Stimulated activated CD8-positive, alpha-beta memory T cell treated with anti-CD3 and anti-CD28 coated beads, Interleukin-12 subunit alpha, Interleukin-12 subunit beta, amount 100 ng/mL, for 24 hours (primary cell): ENCODE data around the gene KIF21B.
"Not testable (repeated sequence)": the region's sequence is repeated elsewhere in the genome, so short reads cannot be mapped to it uniquely, and the experiment has no call there.

Experiments used
- DNase-seq: peaks from one replicate; pipeline ENCODE4 v3.0.0-alpha.2; 2020; ENCODE audit errors: extremely low read depth

KIF21B gene

GRCh38 chr1:200972985-200973742 is 50.4 kb downstream of the KIF21B start:
- DNase-seq, result no peak

- no peak for DNase-seq
Observed at GRCh38 chr1:200971955-200972711, 51.4 kb downstream of the KIF21B start.

- no peak for DNase-seq
Observed at GRCh38 chr1:200971428-200971903, 52.0 kb downstream of the KIF21B start.

GRCh38 chr1:200970771-200971427 is 52.6 kb downstream of the KIF21B start:
- no peak for DNase-seq

GRCh38 chr1:200969726-200970561 is 53.6 kb downstream of the KIF21B start:
- no peak for DNase-seq

DNA sequence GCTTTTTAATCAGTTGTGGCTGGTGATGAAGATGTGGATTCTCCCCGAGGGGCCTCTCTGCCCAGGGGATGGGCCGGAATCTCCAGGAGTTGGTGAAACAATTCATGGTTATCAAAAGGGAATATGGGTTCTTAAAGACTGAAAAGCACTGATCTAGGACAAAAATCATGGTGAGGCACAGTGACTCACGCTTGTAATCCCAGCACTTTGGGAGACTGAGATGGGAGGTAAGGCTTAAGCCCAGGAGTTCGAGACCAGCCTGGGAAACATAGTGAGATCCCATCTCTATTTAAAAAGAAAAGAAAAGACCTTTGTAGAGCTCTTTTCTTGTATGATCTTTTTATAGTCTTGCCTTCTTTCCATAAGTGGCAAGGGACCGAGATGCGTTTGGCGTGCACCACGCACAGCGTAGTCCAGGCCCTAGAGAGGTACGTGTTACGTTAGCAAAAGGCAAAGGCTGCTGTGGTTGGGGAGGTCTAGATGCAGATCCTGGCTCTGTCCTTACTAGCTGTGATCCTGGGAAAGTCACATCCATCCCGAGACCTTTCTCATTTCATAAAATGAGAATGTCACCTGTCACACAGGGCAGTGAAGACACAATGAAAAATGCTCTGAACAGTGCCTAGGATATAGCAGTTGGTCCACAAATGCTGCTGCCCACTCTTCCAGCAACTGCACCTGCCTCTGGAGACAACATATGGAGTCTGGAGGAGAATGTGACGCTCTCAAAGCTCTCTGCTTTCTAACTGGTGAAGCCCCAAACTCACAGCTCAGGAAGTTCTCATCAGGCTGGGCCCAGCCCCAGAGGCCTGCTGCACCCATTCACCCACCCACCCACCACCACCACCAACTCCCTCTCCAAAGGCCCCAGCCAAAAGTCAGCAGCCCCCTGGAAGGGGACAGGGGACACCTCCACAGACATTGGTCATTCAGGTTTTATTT is 54.8 kb downstream of the KIF21B start:
- DNase-seq, result no peak

GRCh38 chr1:200967693-200968468 is 55.6 kb downstream of the KIF21B start:
- no peak for DNase-seq

GRCh38 chr1:200966934-200967333 is 56.6 kb downstream of the KIF21B start:
- no peak for DNase-seq

DNA sequence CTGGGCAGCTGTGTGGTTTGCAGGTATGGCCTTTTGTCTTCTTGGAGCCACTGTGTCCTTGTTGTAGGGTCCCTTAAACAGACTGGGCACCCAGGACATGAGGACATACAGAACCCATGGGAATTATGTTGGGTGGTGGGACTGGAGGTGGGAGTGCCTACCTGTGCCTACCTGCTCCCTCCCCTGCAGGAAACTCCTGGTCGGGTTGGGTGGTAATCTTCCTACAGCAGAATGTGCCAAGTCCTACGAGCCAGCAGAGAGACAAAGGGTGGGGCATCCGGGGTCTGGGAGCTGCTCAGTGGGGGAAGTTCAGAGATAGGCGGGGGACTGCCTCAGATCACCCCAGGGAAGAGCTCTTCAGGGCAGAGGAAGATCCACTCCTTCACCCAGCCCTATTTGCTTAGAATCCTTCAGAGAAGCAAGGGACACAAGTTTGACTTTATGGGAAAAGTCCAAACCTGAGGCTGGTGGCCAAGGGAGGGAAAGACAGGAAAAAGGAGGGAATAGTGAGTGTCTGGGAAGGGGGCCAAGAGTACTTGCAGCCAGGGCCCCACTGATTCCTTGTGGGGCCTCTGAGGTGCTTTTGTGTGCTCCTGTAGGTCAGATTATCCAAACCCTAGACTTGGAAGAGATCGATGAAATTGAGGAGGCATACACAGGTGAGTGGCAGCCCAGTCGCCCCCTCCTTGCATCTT is 58.3 kb downstream of the KIF21B start:
- DNase-seq, result no peak

- not testable (repeated sequence) for DNase-seq
Observed at GRCh38 chr1:200963888-200964287, 59.6 kb downstream of the KIF21B start.

DNA sequence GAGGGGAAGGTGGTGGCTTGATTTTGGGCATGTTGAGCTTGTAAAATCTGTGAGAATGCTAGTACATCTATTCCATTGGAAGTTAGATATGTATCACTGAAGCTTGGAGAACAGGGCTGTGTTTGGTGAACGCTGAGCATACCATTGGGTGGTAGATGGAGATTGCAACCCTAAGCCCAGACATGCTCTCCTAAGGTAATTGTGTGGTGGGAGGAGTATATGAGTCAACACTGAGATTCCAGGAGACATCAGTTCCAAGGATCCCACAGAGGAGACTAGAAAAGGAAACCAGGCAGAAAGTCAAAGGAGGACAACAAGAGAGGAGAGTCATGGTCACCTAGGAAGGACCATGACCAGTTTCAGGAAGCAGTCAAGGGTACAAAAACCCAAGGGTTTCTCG is 60.4 kb downstream of the KIF21B start:
- no peak for DNase-seq

DNA sequence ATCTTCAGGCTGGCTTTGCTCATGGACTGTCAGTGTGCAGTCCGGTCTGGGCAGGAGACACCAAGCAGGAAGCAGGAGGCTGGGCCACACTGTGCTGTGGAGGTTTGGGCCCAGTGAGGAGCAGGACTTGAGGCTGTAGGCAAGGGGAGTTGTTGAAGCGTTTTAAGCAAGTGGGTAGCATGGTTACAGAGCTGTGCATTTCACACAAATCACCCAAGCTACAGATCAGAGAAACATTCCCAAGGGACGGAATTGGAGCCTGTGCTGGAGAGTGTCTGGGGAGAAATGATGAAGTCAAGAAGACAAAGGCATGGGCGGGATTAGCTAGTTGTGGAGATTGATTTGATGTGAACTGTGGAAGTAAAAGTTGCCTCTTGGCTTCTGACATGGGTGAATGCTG is 60.9 kb downstream of the KIF21B start:
- DNase-seq, result no peak

DNA sequence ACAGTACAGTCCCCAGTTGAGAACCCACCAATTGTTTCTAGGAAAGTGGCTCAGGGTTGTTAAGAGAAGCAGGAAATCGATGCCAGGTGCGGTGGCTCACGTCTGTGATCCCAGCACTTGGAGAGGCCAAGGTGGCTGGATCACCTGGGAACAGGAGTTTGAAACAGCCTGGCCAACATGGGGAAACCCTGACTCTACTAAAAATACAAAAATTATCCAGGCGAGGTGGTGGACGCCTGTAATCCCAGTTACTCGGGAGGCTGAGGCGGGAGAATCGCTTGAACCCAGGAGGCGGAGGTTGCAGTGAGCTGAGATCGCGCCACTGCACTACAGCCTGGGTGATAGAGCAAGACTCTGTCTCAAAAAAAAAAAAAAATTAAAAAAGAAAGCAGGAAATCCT is 61.4 kb downstream of the KIF21B start:
- not testable (repeated sequence) for DNase-seq

DNA sequence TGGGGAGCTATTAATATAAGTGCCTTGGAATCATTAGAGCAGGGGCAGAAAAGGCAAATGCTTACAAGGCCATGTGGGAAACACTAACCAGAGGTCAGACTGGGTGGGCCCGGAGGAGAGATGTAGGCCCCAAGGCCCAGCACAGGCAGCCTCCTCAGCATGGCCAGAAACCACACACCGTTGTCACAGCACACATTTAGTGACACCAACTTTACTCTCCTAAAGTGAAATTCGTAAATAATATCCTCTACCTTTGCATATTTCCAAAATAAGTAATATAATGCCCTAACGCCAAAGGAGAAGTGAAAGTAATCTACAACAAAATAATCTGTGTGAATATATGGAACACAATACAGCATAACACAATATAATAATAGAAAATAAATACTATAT is 62.6 kb downstream of the KIF21B start:
- no peak for DNase-seq

DNA sequence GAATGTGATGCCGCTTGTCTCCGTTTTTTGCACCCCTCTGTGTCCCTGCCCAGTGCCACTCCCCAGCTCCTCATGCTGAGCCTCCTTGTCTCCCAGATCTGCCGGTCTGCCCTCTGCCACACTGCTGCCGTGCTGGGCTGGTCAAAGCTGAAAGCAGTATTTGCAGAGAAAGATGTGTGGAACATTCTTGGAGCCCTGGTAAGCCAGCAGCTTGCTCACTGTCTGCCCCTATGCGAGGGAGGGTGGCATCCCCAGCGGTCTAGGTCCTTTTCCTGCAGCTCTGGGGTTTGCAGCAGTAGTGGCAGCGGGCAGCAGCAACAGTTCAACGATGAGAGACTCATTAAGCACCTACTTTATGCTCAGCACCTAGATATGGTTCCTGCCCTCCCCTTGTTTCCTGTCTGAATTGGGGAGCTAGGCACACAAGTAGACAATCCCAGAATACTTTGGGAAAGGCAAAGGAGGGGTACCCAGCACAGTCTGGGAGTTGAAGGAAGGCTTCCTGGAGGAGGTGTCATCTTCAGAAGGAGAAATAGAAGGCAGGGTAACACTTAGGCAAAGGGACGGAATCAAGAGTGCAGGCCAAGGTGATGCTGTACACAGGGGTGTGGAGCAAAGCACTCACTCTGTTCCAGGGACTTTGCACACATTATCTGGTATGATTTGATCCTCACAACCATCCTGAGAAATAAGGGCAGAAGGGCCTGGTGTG is 63.1 kb downstream of the KIF21B start:
- no peak for DNase-seq

- no peak for DNase-seq
Observed at GRCh38 chr1:200959411-200959921, 64.0 kb downstream of the KIF21B start.

GRCh38 chr1:200958597-200958996 is 64.9 kb downstream of the KIF21B start:
- no peak for DNase-seq

DNA sequence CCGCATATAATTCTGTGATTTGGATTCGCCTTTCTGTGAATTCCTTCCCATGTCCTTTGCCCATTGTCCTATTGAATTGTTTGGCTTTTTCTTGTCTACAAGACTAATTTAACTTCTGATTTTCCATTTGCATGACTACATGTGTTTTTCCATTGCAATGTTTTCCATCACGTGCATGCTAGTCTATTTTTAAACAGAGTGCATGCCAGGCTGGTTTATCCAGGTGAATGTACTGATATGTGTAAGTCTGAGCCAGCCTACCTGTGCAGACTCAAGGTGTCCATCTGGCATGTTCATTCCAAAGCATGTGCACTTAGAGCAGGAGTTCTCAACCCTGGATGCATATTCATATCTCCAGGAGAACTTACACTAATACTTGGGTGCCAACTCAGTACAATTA is 69.1 kb downstream of the KIF21B start:
- DNase-seq, result no peak
